HG03354 (cell line): Measurements from ENCODE around the gene RBP3.

ENCODE experiments used
- ATAC-seq: cut with Tn5 transposase; IDR thresholded peaks from one replicate; pipeline ENCODE4 v1.9.1; 2021; ENCODE audit warnings: mild to moderate bottlenecking; ENCODE audit not compliant: unreplicated experiment, poor library complexity, severe bottlenecking

RBP3 gene

GRCh38 chr10:47348138-47348651 is at the start of gene RBP3:
Gene RBP3 (plus strand): TSS chr10:47348363. CDS start chr10:47348485, 122 bp downstream.
- no peak for ATAC-seq

- no peak for ATAC-seq
These were observed 49.4 kb upstream of the RBP3 start for GRCh38 chr10:47298715-47299114.

- no peak for ATAC-seq
These were observed 48.3 kb upstream of the RBP3 start, which contains the start of gene GDF10 for GRCh38 chr10:47299611-47300428. Gene GDF10 (plus strand): TSS chr10:47300197. CDS start chr10:47300652, 455 bp downstream.

GRCh38 chr10:47300429-47300931 is 47.7 kb upstream of the RBP3 start:
- no peak for ATAC-seq

GRCh38 chr10:47301833-47302232 is 46.3 kb upstream of the RBP3 start:
- ATAC-seq = no peak

GRCh38 chr10:47303105-47303504 is 45.1 kb upstream of the RBP3 start:
- ATAC-seq = no peak

GRCh38 chr10:47303866-47304265 is 44.3 kb upstream of the RBP3 start:
- ATAC-seq = no peak

- ATAC-seq = no peak
These were observed 42.6 kb upstream of the RBP3 start for GRCh38 chr10:47305566-47305965.

- ATAC-seq = no peak
These were observed 41.6 kb upstream of the RBP3 start for GRCh38 chr10:47306387-47307210.

GRCh38 chr10:47307381-47307780 is 40.8 kb upstream of the RBP3 start:
- ATAC-seq = no peak

GRCh38 chr10:47308775-47309174 is 39.4 kb upstream of the RBP3 start:
- ATAC-seq = no peak

- no peak for ATAC-seq
These were observed 38.6 kb upstream of the RBP3 start for GRCh38 chr10:47309408-47310089.

GRCh38 chr10:47310090-47310505 is 38.1 kb upstream of the RBP3 start:
- no peak for ATAC-seq

GRCh38 chr10:47311193-47311931 is 36.8 kb upstream of the RBP3 start:
- no peak for ATAC-seq

- ATAC-seq = peak; percentile 62
These were observed 36.1 kb upstream of the RBP3 start for GRCh38 chr10:47311932-47312662.

GRCh38 chr10:47312663-47312995 is 35.5 kb upstream of the RBP3 start:
- no peak for ATAC-seq

GRCh38 chr10:47314416-47314970 is 33.7 kb upstream of the RBP3 start:
- ATAC-seq = no peak

GRCh38 chr10:47315421-47315820 is 32.7 kb upstream of the RBP3 start:
- ATAC-seq = no peak
